Hepatocyte (in vitro differentiated cells): ENCODE results near the gene KY.

Experiments used
- EZH2 ChIP-seq: fragments of 200-600 bp; sonication (generic); IDR thresholded peaks from 2 replicates; pipeline ENCODE4 v1.6.1; 2016; ENCODE audit warnings: antibody characterized with exemption, mild to moderate bottlenecking, borderline replicate concordance
- EZH2phosphoT487 ChIP-seq: fragments of 200-600 bp; sonication (generic); IDR thresholded peaks from one replicate; pipeline ENCODE4 v1.6.1; 2018; ENCODE audit warnings: antibody characterized with exemption, mild to moderate bottlenecking, low read depth, moderate library complexity; ENCODE audit not compliant: unreplicated experiment, severe bottlenecking
- TF ChIP-seq, protein P1 (sequence below): fragments of 200-600 bp; sonication (generic); IDR thresholded peaks from 2 replicates; pipeline ENCODE4 v1.5.1; 2016; ENCODE audit warnings: antibody characterized with exemption, mild to moderate bottlenecking; ENCODE audit not compliant: poor library complexity

DNA sequence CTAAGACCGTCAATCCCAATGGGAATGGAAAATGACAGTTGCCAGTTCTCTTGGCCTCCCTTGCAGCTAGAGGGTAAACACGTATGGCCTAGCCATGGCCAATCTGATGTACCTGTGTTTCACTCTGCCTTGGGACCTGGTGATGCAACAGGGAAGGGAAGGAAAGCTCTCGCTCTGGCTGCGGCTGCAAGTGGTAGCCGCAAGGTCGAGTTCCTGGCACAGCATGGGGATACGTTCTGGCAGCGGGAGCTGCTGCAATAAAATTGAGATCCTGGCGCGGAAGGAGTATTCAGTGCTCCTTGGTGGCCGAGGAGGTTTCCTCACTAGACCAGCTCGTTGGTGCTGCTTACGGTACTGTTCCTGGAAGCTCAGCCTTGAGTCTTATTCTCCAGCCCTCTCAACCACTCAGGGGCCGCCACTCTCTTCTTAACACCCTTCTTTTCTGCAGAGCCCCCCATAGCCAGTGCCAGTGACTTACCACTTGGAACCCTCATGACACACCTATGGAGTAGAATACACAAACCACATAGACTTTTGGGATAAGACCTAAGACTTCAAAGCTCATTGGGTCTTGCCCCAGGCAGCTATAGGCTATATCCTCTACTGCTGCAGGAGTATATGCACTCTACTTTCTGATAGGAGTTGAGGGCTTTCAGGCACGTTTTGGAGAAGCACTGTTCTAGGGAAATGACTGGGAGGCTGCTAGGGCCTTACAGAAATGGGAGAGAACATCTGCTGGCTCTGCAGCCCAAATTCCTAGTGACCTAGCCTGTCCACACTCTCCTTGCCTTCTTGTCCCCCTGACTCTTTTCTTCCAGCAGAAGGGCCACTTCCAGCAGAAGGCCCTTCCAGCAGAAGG is 2.7 kb downstream of the KY start:
- TF ChIP-seq, protein P1, sequence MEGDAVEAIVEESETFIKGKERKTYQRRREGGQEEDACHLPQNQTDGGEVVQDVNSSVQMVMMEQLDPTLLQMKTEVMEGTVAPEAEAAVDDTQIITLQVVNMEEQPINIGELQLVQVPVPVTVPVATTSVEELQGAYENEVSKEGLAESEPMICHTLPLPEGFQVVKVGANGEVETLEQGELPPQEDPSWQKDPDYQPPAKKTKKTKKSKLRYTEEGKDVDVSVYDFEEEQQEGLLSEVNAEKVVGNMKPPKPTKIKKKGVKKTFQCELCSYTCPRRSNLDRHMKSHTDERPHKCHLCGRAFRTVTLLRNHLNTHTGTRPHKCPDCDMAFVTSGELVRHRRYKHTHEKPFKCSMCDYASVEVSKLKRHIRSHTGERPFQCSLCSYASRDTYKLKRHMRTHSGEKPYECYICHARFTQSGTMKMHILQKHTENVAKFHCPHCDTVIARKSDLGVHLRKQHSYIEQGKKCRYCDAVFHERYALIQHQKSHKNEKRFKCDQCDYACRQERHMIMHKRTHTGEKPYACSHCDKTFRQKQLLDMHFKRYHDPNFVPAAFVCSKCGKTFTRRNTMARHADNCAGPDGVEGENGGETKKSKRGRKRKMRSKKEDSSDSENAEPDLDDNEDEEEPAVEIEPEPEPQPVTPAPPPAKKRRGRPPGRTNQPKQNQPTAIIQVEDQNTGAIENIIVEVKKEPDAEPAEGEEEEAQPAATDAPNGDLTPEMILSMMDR: no peak
- TF ChIP-seq EZH2 (no peak), EZH2phosphoT487 (no peak)
